Measurements from ENCODE around the gene MAP4. TPM values are rescaled to one million over a fixed set of nuclear protein-coding genes. Genes with fewer than 3 reads are reported as not detected.

Gene MAP4
- total and polyA plus RNA-seq, 4 donors = 16.6 to 41.4 (median 30.8) TPM

- Histone ChIP-seq H3K9ac (ENCODE audit: low read depth in 1 of 2, low read length in 2 of 2) (no peak overlapping the region), H3K4me1 (ENCODE audit: control insufficient read depth in 4 of 4, insufficient read depth in 4 of 4, low read length in 3 of 4) (no peaks in the 10 kb centered on the region), H3K4me3 (ENCODE audit: low read depth in 1 of 3, low read length in 3 of 3) (no peak overlapping the region), H3K9me3 (ENCODE audit: control insufficient read depth in 4 of 4, low read length in 3 of 4) (no peaks in the 10 kb centered on the region), H3K27ac (ENCODE audit: low read depth in 1 of 2, low read length in 2 of 2) (no peak overlapping the region), H3K36me3 (ENCODE audit: control insufficient read depth in 4 of 4, insufficient read depth in 3 of 4, low read depth in 1 of 4, low read length in 3 of 4) (peaks cover 5 to 63% (median 19%) of the 10 kb centered on the region in 4 donors), H3K27me3 (ENCODE audit: control insufficient read depth in 4 of 4, insufficient read depth in 4 of 4, low read length in 3 of 4) (no peaks in the 10 kb centered on the region)
- no peak for DNase-seq (ENCODE audit: low spot score)
- WGBS = 98% methylated on average over 14 of the region's 14 CpGs
- TF ChIP-seq JUND (IDR thresholded peaks at IDR 0.05) (no peak), FOXA1 (IDR thresholded peaks at IDR 0.05) (no peak), HNF4G (IDR thresholded peaks at IDR 0.05) (no peak)
These were observed 161.3 kb downstream of the MAP4 start for GRCh38 chr3:47854720-47855455.

- no peak for DNase-seq (ENCODE audit: low spot score)
- WGBS = 92% methylated on average over 11 of the region's 11 CpGs
- no peak overlapping the region for H3K4me3 ChIP-seq (ENCODE audit: low read depth in 1 of 3, low read length in 3 of 3)
These were observed 161.9 kb downstream of the MAP4 start for GRCh38 chr3:47854267-47854666.

More at GRCh38 chr3:47854267-47854666, 161.9 kb downstream of the MAP4 start:
- H3K9ac ChIP-seq (ENCODE audit: low read depth in 1 of 2, low read length in 2 of 2) = no peak overlapping the region
- H3K4me1 ChIP-seq (ENCODE audit: control insufficient read depth in 4 of 4, insufficient read depth in 4 of 4, low read length in 3 of 4) = no peaks in the 10 kb centered on the region
- H3K27me3 ChIP-seq (ENCODE audit: control insufficient read depth in 4 of 4, insufficient read depth in 4 of 4, low read length in 3 of 4) = no peaks in the 10 kb centered on the region
- H3K36me3 ChIP-seq (ENCODE audit: control insufficient read depth in 4 of 4, insufficient read depth in 3 of 4, low read depth in 1 of 4, low read length in 3 of 4) = peaks cover 9 to 66% (median 23%) of the 10 kb centered on the region in 4 donors
- H3K27ac ChIP-seq (ENCODE audit: low read depth in 1 of 2, low read length in 2 of 2) = no peak overlapping the region
- TF ChIP-seq RXRA (IDR thresholded peaks at IDR 0.05) (no peak), CTCF (IDR thresholded peaks at IDR 0.05; ENCODE audit: low read depth, low read length, missing input control) (no peak), ATF3 (IDR thresholded peaks at IDR 0.05) (no peak), NR2F2 (IDR thresholded peaks at IDR 0.05) (no peak), YY1 (IDR thresholded peaks at IDR 0.05) (no peak), FOXA1 (IDR thresholded peaks at IDR 0.05) (no peak), TAF1 (conservative IDR thresholded peaks at IDR 0.05) (no peak), RAD21 (IDR thresholded peaks at IDR 0.05) (no peak), ZBTB33 (IDR thresholded peaks at IDR 0.05) (no peak), FOXA2 (IDR thresholded peaks at IDR 0.05) (no peak), GABPA (IDR thresholded peaks at IDR 0.05 in 1 of 2, conservative IDR thresholded peaks at IDR 0.05 in 1 of 2) (no peak), HNF4A (conservative IDR thresholded peaks at IDR 0.05) (no peak), SP1 (IDR thresholded peaks at IDR 0.05) (no peak), EGR1 (IDR thresholded peaks at IDR 0.05; ENCODE audit: low read depth in 2 of 2) (no peak), JUND (IDR thresholded peaks at IDR 0.05) (no peak), HNF4G (IDR thresholded peaks at IDR 0.05) (no peak)
- TF ChIP-seq, protein P1, sequence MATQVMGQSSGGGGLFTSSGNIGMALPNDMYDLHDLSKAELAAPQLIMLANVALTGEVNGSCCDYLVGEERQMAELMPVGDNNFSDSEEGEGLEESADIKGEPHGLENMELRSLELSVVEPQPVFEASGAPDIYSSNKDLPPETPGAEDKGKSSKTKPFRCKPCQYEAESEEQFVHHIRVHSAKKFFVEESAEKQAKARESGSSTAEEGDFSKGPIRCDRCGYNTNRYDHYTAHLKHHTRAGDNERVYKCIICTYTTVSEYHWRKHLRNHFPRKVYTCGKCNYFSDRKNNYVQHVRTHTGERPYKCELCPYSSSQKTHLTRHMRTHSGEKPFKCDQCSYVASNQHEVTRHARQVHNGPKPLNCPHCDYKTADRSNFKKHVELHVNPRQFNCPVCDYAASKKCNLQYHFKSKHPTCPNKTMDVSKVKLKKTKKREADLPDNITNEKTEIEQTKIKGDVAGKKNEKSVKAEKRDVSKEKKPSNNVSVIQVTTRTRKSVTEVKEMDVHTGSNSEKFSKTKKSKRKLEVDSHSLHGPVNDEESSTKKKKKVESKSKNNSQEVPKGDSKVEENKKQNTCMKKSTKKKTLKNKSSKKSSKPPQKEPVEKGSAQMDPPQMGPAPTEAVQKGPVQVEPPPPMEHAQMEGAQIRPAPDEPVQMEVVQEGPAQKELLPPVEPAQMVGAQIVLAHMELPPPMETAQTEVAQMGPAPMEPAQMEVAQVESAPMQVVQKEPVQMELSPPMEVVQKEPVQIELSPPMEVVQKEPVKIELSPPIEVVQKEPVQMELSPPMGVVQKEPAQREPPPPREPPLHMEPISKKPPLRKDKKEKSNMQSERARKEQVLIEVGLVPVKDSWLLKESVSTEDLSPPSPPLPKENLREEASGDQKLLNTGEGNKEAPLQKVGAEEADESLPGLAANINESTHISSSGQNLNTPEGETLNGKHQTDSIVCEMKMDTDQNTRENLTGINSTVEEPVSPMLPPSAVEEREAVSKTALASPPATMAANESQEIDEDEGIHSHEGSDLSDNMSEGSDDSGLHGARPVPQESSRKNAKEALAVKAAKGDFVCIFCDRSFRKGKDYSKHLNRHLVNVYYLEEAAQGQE (IDR thresholded peaks at IDR 0.05) = no peak
- TF ChIP-seq, protein P2, sequence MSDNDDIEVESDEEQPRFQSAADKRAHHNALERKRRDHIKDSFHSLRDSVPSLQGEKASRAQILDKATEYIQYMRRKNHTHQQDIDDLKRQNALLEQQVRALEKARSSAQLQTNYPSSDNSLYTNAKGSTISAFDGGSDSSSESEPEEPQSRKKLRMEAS (IDR thresholded peaks at IDR 0.05) = no peak
- H3K9me3 ChIP-seq (ENCODE audit: control insufficient read depth in 4 of 4, low read length in 3 of 4) = no peaks in the 10 kb centered on the region

Measured in liver (tissue), 9 donors.